Lower lobe of right lung (tissue), 2 donors: ENCODE results near the gene KLHL20. TPM values are rescaled to one million over a fixed set of nuclear protein-coding genes. Genes with fewer than 3 reads are reported as not detected.
"Not testable (repeated sequence)": the region's sequence is repeated elsewhere in the genome, so short reads cannot be mapped to it uniquely, and the experiment has no call there.

Source experiments
- ATAC-seq, 2 donors: fragments of 200-7000 bp; cut with Tn5 transposase; one replicate each; pipeline ENCODE4 v1.9.1; 2020 to 2022; ENCODE audit warnings: mild to moderate bottlenecking in 2 of 2, moderate library complexity in 2 of 2
- DNase-seq: peaks from one replicate; pipeline ENCODE4 v3.0.0-alpha.2; 2020
- H3K27ac ChIP-seq: fragments of 200-600 bp; one replicate; pipeline ENCODE4 v1.8.0; 2022
- H3K27me3 ChIP-seq: fragments of 200-600 bp; one replicate; pipeline ENCODE4 v1.8.0; 2022; ENCODE audit warnings: low read depth
- H3K36me3 ChIP-seq: fragments of 200-600 bp; one replicate; pipeline ENCODE4 v1.8.0; 2022; ENCODE audit warnings: mild to moderate bottlenecking
- H3K4me1 ChIP-seq: fragments of 200-600 bp; one replicate; pipeline ENCODE4 v1.8.0; 2022
- H3K4me3 ChIP-seq: fragments of 200-600 bp; one replicate; pipeline ENCODE4 v1.8.0; 2022; ENCODE audit warnings: mild to moderate bottlenecking
- H3K9me3 ChIP-seq: fragments of 200-600 bp; one replicate; pipeline ENCODE4 v1.8.0; 2022
- intact Hi-C: fragments of 100-400 bp; cut with DNase I; formaldehyde crosslinking; loops from one replicate; pipeline ENCODE4 v1.11.0; 2022
- total RNA-seq: library from RNA; stranded (reverse); fragmentation: NEBNext Ultra II Directional; extraction: Animal tissue kit (Norgen Biotek cat#: 25700); gene quantifications from one replicate; pipeline ENCODE4 v1.2.1, GENCODE V29; 2021
- TF ChIP-seq, protein P1 (sequence below): fragments of 200-600 bp; IDR thresholded peaks from one replicate; pipeline ENCODE4 v1.8.0; 2022; ENCODE audit warnings: antibody characterized with exemption, mild to moderate bottlenecking
- donor health status: DM: no; HTN: yes; CAD: no; lungs with severe emphysema.

Gene KLHL20
- total RNA-seq, 1 donor from 2014 or later, result 24.9 TPM

DNA sequence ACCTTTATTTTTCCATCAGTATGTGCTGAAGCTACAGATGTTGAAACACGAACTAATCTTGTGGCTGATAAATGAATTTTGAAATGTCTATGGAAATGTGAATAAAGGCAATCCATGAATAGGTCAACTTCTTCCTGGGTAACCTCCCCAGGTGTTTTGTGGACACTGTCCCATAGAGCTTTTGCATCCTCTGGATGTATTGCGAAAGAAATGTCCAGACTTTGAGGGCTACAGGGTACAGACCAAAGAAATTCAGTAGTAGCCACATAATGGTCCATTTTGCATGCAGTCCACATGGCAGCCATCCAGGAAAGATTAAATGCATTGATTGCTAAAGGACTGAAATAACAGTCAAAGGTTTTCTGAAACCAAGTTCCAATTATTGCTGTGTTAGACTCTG is 88.2 kb downstream of the KLHL20 start:
- Histone ChIP-seq H3K27ac (no peak overlapping the region), H3K9me3 (no peaks in the 10 kb centered on the region), H3K4me3 (no peak overlapping the region), H3K36me3 (peaks cover 24% of the 10 kb centered on the region), H3K27me3 (no peaks in the 10 kb centered on the region), H3K4me1 (no peaks in the 10 kb centered on the region)
- no peak for DNase-seq
- intact Hi-C loops, result no loop called here
- TF ChIP-seq, protein P1, sequence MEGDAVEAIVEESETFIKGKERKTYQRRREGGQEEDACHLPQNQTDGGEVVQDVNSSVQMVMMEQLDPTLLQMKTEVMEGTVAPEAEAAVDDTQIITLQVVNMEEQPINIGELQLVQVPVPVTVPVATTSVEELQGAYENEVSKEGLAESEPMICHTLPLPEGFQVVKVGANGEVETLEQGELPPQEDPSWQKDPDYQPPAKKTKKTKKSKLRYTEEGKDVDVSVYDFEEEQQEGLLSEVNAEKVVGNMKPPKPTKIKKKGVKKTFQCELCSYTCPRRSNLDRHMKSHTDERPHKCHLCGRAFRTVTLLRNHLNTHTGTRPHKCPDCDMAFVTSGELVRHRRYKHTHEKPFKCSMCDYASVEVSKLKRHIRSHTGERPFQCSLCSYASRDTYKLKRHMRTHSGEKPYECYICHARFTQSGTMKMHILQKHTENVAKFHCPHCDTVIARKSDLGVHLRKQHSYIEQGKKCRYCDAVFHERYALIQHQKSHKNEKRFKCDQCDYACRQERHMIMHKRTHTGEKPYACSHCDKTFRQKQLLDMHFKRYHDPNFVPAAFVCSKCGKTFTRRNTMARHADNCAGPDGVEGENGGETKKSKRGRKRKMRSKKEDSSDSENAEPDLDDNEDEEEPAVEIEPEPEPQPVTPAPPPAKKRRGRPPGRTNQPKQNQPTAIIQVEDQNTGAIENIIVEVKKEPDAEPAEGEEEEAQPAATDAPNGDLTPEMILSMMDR, result no peak
- ATAC-seq, result no peak

DNA sequence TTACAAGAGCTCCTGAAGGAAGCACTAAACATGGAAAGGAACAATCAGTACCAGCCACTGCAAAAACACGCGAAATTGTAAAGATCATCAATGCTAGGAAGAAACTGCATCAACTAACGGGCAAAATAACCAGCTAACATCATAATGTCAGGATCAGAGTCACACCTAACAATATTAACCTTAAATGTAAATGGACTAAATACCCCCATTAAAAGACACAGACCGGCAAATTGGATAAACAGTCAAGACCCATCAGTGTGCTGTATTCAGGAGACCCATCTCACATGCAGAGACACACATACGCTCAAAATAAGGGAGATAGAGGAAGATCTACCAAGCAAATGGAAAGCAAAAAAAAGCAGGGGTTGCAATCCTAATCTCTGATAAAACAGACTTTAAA is 98.9 kb downstream of the KLHL20 start:
- H3K27ac ChIP-seq, H3K36me3 ChIP-seq, H3K4me3 ChIP-seq, H3K9me3 ChIP-seq, H3K4me1 ChIP-seq, DNase-seq, intact Hi-C loops, H3K27me3 ChIP-seq, ATAC-seq: not testable (repeated sequence)

DNA sequence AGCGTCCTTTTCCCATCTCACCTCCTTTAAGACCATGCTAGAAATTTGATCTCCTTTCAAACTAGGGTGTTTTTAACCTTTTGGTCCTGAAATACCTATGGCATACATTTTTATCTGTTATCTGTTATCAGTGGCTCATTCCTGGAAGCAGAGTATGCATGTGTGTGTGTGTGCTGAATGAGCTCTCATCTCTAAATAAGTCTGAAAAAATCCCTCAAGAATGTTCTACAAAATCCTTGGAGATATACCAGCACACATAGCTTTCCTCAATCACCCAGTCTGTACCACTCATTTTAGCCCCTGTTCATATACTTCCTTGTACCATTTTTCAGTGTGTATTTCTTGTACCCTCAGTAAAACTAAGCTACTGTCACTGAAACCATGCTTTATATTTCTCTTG is 103.7 kb downstream of the KLHL20 start:
- no peaks in the 10 kb centered on the region for H3K27me3 ChIP-seq
- no peak overlapping the region for H3K4me3 ChIP-seq
- intact Hi-C loops, result no loop called here
- no peaks in the 10 kb centered on the region for H3K36me3 ChIP-seq
- peaks cover 5% of the 10 kb centered on the region for H3K4me1 ChIP-seq
- no peaks in the 10 kb centered on the region for H3K9me3 ChIP-seq
- no peak for ATAC-seq
- no peak overlapping the region for H3K27ac ChIP-seq
- DNase-seq, result no peak
- TF ChIP-seq, protein P1, result no peak

DNA sequence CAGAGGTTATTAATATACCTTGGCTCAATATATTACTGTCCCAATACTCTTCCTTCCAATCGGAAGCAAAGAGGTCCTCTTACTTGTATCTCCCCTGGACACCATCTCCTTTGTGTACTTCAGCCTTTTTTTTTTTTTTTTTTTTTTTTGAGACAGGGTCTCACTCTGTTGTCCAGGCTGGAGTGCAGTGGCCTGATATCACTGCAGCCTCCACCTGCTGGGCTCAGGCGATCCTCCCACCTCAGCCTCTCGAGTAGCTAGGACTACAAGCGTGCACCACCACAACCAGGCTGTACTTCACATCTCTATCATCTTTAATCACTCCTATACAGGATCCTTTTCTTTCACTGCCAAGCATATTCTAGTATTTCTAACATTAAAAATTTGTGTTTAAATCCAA is 106.9 kb downstream of the KLHL20 start:
- DNase-seq (no peak), ATAC-seq (no peak)
- TF ChIP-seq, protein P1, result no peak
- no peak overlapping the region for H3K27ac ChIP-seq
- H3K27me3 ChIP-seq, result no peaks in the 10 kb centered on the region
- no peaks in the 10 kb centered on the region for H3K9me3 ChIP-seq
- peaks cover 10% of the 10 kb centered on the region for H3K4me1 ChIP-seq
- no peaks in the 10 kb centered on the region for H3K36me3 ChIP-seq
- no peak overlapping the region for H3K4me3 ChIP-seq
- intact Hi-C loops, result no loop called here

DNA sequence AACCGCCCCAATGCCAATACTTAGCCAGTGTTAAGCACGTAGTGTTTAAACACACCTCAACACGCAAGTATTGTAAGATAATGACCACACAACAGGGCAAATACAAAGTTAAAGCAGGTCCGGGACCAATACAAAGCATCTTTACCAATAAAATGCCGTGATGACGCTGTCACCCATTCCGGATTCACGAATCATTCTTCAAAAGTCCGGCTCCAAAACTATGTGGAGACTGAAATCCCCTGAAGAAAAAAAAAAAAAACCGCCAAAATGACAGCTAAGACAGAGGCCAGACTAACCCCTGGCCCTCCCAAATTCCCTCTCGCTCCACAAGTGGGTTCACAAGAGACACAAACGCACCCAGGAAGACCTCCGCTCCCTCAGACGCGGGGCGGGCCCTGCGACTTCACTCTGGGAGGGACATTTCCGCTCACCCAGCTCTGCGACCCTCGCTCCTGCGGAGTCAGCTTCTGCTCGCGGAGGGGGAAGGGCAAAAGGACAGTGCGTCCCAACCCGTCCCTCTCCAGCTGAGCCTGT is 109.1 kb downstream of the KLHL20 start:
- H3K36me3 ChIP-seq, result no peaks in the 10 kb centered on the region
- ATAC-seq, result peak in 1 of 2 donors; percentile 25
- peak overlapping the region; percentile 91 for H3K27ac ChIP-seq
- H3K9me3 ChIP-seq, result no peaks in the 10 kb centered on the region
- peak overlapping the region; percentile 85 for H3K4me3 ChIP-seq
- TF ChIP-seq, protein P1, result no peak
- no peaks in the 10 kb centered on the region for H3K27me3 ChIP-seq
- intact Hi-C loops, result no loop called here
- DNase-seq, result no peak
- peaks cover 10% of the 10 kb centered on the region for H3K4me1 ChIP-seq

DNA sequence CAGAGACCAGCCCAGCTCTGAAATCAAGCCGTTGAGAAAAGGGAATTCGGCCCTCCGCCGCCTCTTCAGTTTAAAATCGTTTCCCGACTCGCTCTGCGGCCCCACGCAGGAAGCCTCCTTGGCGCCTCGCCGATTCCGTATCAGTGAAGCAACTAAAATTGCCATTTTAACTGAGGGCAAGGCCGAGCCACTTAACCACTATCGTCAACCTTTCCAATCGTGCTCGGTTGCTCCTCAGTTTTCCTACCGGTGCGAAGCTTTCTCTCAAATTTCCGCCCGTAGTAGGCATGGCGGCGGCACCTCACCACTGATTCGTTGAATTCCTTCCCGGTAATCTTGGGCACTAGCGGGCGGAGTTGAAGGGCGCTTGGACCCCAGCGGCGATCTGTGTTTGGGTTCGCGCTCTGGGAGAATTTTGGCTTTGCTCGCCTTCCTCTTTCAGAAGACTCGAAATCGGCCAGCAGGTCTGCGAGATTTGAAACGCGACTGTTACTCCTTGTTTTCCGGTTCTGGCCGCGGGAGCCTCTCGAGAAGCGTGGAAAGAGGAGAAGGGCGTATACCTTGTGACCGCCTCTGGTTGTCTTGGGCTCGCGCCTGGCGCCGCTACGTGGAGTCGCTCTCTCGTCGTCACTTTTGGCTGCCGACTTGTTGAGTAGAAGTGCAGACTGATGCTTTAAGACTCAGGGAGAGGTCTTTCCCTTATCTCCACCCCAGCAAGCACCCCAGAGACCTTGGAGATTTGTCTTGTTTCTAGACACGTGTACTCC is 109.7 kb downstream of the KLHL20 start, which contains the start of the genes CENPL and DARS2:
Gene CENPL, minus strand, starts transcription at position 569 of the 767 bp plus-strand sequence. CDS start 13,584 bp downstream, outside the sequence.
Gene DARS2, plus strand, starts transcription at position 359 of the 767 bp plus-strand sequence. CDS start 557 bp downstream, outside the sequence.
- Histone ChIP-seq H3K4me1 (peaks cover 10% of the 10 kb centered on the region), H3K27ac (peak within 1 kb of the TSS; percentile 91), H3K4me3 (peak within 1 kb of the TSS; percentile 85), H3K27me3 (no peaks in the 10 kb centered on the region), H3K9me3 (no peaks in the 10 kb centered on the region), H3K36me3 (no peaks in the 10 kb centered on the region)
- TF ChIP-seq, protein P1, result no peak
- peak; percentile 99 for ATAC-seq
- intact Hi-C loops, result no loop called here
- DNase-seq, result peak; percentile 97
